K562 (cell line): ENCODE measurements around the gene STMN3. TPM values are rescaled to one million over a fixed set of nuclear protein-coding genes. Genes with fewer than 3 reads are reported as not detected.

Experiments used
- ADNP ChIP-seq: fragments of 200-800 bp; sonication (Bioruptor generic); IDR thresholded peaks from 2 replicates; pipeline ENCODE4 v1.6.1; 2016; ENCODE audit warnings: missing genetic modification characterization, missing compliant biosample characterization
- BRF1 ChIP-seq: IDR thresholded peaks from 3 replicates; pipeline ENCODE4 v1.6.1; 2011; ENCODE audit warnings: borderline replicate concordance, mild to moderate bottlenecking; ENCODE audit not compliant: insufficient read length; ENCODE audit errors: extremely low read depth
- CAMTA2 ChIP-seq: fragments of 250-450 bp; sonication (Bioruptor Pico); conservative IDR thresholded peaks from 2 replicates; pipeline ENCODE4 v1.5.1; 2022
- CTBP1 ChIP-seq: fragments of 450-650 bp; IDR thresholded peaks from 2 replicates; pipeline ENCODE4 v1.6.1; 2016; ENCODE audit warnings: borderline replicate concordance
- E2F1 ChIP-seq: sonication (generic); formaldehyde crosslinking; IDR thresholded peaks from 2 replicates; pipeline ENCODE4 v1.8.1; 2023; ENCODE audit warnings: mild to moderate bottlenecking, missing genetic modification reagents, moderate library complexity
- E2F4 ChIP-seq: sonication (generic); formaldehyde crosslinking; IDR thresholded peaks from 2 replicates; pipeline ENCODE4 v1.8.0; 2022; ENCODE audit warnings: mild to moderate bottlenecking, low read depth, missing genetic modification reagents
- E2F5 ChIP-seq: sonication (generic); formaldehyde crosslinking; IDR thresholded peaks from 2 replicates; pipeline ENCODE4 v1.8.0; 2022; ENCODE audit warnings: mild to moderate bottlenecking, missing genetic modification reagents
- GTF2A2 ChIP-seq: IDR thresholded peaks from 2 replicates; pipeline ENCODE4 v1.6.1; 2016; ENCODE audit warnings: mild to moderate bottlenecking, missing genetic modification characterization, missing compliant biosample characterization
- KHSRP ChIP-seq: fragments of 450-650 bp; IDR thresholded peaks from 2 replicates; pipeline ENCODE4 v1.6.1; 2017
- MYNN ChIP-seq, 2 experiments: sonication (generic); formaldehyde crosslinking in 1 of 2; IDR thresholded peaks; 2 replicates each; pipeline versions ENCODE4 v1.5.0 to v1.6.1; 2016 to 2020; ENCODE audit warnings: antibody characterized with exemption in 1 of 2, missing genetic modification reagents in 1 of 2
- NONO ChIP-seq, 2 experiments: fragments of 200-400 bp in 1 of 2; fragments of 450-650 bp in 1 of 2; formaldehyde crosslinking in 1 of 2; IDR thresholded peaks; 2 replicates each; pipeline ENCODE4 v1.6.1; 2017; ENCODE audit warnings: low read depth in 2 of 2, mild to moderate bottlenecking in 2 of 2, moderate library complexity in 2 of 2, low read length in 1 of 2
- POLR2AphosphoS5 ChIP-seq: IDR thresholded peaks from 2 replicates; pipeline ENCODE4 v1.6.1; 2011; ENCODE audit warnings: mild to moderate bottlenecking, low read depth, low read length, moderate library complexity; ENCODE audit not compliant: control insufficient read depth, insufficient read depth
- XRCC5 ChIP-seq: fragments of 200-400 bp; formaldehyde crosslinking; IDR thresholded peaks from 2 replicates; pipeline ENCODE4 v1.6.1; 2017; ENCODE audit warnings: low read depth, mild to moderate bottlenecking, low read length
- YBX1 ChIP-seq: fragments of 450-650 bp; IDR thresholded peaks from 2 replicates; pipeline ENCODE4 v1.7.1; 2016; ENCODE audit warnings: mild to moderate bottlenecking
- ZFP91 ChIP-seq: sonication (generic); formaldehyde crosslinking; IDR thresholded peaks from 2 replicates; pipeline ENCODE4 v1.8.0; 2022; ENCODE audit warnings: mild to moderate bottlenecking, missing genetic modification reagents
- ZNF444 ChIP-seq: fragments of 250-450 bp; sonication (Bioruptor Pico); IDR thresholded peaks from 2 replicates; pipeline ENCODE4 v1.4.0; 2020; ENCODE audit warnings: mild to moderate bottlenecking, moderate library complexity
- ZNF655 ChIP-seq: fragments of 250-450 bp; sonication (Bioruptor Pico); IDR thresholded peaks from 2 replicates; pipeline ENCODE4 v1.5.0; 2021
- ZNF699 ChIP-seq: fragments of 250-450 bp; sonication (Bioruptor Pico); IDR thresholded peaks from 2 replicates; pipeline ENCODE4 v1.8.0; 2021; ENCODE audit warnings: mild to moderate bottlenecking, moderate library complexity; ENCODE audit not compliant: insufficient replicate concordance
- ZNF785 ChIP-seq: fragments of 250-450 bp; sonication (Bioruptor Pico); IDR thresholded peaks from 2 replicates; pipeline ENCODE4 v1.4.0; 2020; ENCODE audit warnings: mild to moderate bottlenecking
- polyA plus RNA-seq, 8 experiments: library from polyadenylated mRNA; depleted of rRNA in 4 of 8; stranded (reverse) in 5 of 8; unstranded in 3 of 8; fragments of >200 nt; fragmentation: Nextera tagmentation in 2 of 8; fragmentation: Illumina TruSeq in 1 of 8; extraction: Ambion mirVana in 2 of 8; extraction: Trizol in 1 of 8; gene quantifications; 2 replicates each; pipeline versions ENCODE4 v1.2.1 to v1.2.3, GENCODE V29; 2011 to 2014; ENCODE audit warnings: inconsistent platforms in 1 of 8, missing spikeins in 1 of 8
- total RNA-seq, 7 experiments: library from RNA; depleted of rRNA in 6 of 7; stranded (reverse); fragments of >200 nt in 6 of 7; fragmentation: Illumina TruSeq in 2 of 7; extraction: Trizol in 2 of 7; gene quantifications; 2 replicates each; pipeline versions ENCODE4 v1.2.1 to v1.2.3, GENCODE V29; 2011 to 2021; ENCODE audit warnings: low replicate concordance in 1 of 7

Gene STMN3
- total and polyA plus RNA-seq, 9 of the 15 experiments (the other 6 are each of a cell fraction or from before 2014, with no cell fraction given): 0.70 to 65.6 (median 29.4) TPM

- TF ChIP-seq E2F5 (CRISPR knock-in tag) (no peak), YBX1 (no peak), MYNN (IDR thresholded peaks at IDR 0.05) (0 out of 2 replicates have a peak, but pooled peaks have one; percentile 46), MYNN (CRISPR knock-in tag; IDR thresholded peaks at IDR 0.05) (peak; percentile 60; the same call in 1 of the 2 replicates), POLR2AphosphoS5 (peak; percentile 58; the same call in 1 of the 2 replicates), XRCC5 (no peak), ZNF444 (CRISPR knock-in tag) (peak; percentile 41; the same call in 1 of the 2 replicates), GTF2A2 (no peak), ZNF699 (CRISPR knock-in tag) (no peak), E2F1 (CRISPR knock-in tag) (peak; percentile 70; the same call in 1 of the 2 replicates), ZFP91 (no peak), CAMTA2 (CRISPR knock-in tag) (no peak), ADNP (no peak), KHSRP (no peak), NONO (IDR thresholded peaks at IDR 0.05; ENCODE audit: low read depth in 2 of 2, low read length in 1 of 2) (0 out of 4 replicates have a peak, but pooled peaks of 1 of the 2 experiments have one; percentile 12), ZNF655 (CRISPR knock-in tag) (no peak), BRF1 (no peak), ZNF785 (CRISPR knock-in tag) (no peak), CTBP1 (peak; percentile 81), E2F4 (CRISPR knock-in tag) (peak; percentile 76; the same call in 1 of the 2 replicates)
These were observed at the start of gene STMN3 (continued) for GRCh38 chr20:63653041-63653973.
